Measurements from ENCODE around the gene ZFP64. TPM values are rescaled to one million over a fixed set of nuclear protein-coding genes. Genes with fewer than 3 reads are reported as not detected.

Gene ZFP64
- total and polyA plus RNA-seq, 9 donors, result 6.3 to 16.4 (median 9.8) TPM

GRCh38 chr20:52104546-52105441, 86.8 kb downstream of the ZFP64 start:
- peak in 3 of 5 donors; percentile 28 to 48 (median 33) for DNase-seq
- TF ChIP-seq POLR2A (IDR thresholded peaks at IDR 0.05), result no peak
- no peak for TF ChIP-seq EP300 (IDR thresholded peaks at IDR 0.05)
- TF ChIP-seq CTCF (IDR thresholded peaks at IDR 0.05), result no peak
- intact Hi-C loops (cut with DNase I), result no loop called here
- Histone ChIP-seq H3K27ac (no peak overlapping the region), H3K4me1 (ENCODE audit: insufficient read depth) (peaks cover 8% of the 10 kb centered on the region), H3K27me3 (peaks cover 4% of the 10 kb centered on the region), H3K4me3 (peak overlapping the region; percentile 20), H3K9me3 (no peaks in the 10 kb centered on the region), H3K36me3 (no peaks in the 10 kb centered on the region)
- WGBS, 3 donors, result 0 to 1% (median 1%) methylated on average over 48 to 82 of the region's 82 CpGs

GRCh38 chr20:52103913-52104545, 87.5 kb downstream of the ZFP64 start:
- intact Hi-C loops (cut with DNase I), result no loop called here
- no peak for TF ChIP-seq CTCF (IDR thresholded peaks at IDR 0.05)
- TF ChIP-seq POLR2A (IDR thresholded peaks at IDR 0.05), result no peak
- TF ChIP-seq EP300 (IDR thresholded peaks at IDR 0.05), result no peak
- WGBS, 3 donors, result 1 to 2% (median 2%) methylated on average over 33 of the region's 33 CpGs
- H3K27ac ChIP-seq, result no peak overlapping the region
- H3K9me3 ChIP-seq, result no peaks in the 10 kb centered on the region
- DNase-seq, result peak in 1 of 5 donors; percentile 17
- H3K4me1 ChIP-seq (ENCODE audit: insufficient read depth), result peaks cover 8% of the 10 kb centered on the region
- H3K4me3 ChIP-seq, result no peak overlapping the region
- no peaks in the 10 kb centered on the region for H3K36me3 ChIP-seq
- H3K27me3 ChIP-seq, result peaks cover 4% of the 10 kb centered on the region

- no peak overlapping the region for H3K4me3 ChIP-seq
- intact Hi-C loops (cut with DNase I), result no loop called here
- TF ChIP-seq EP300 (IDR thresholded peaks at IDR 0.05) (no peak), CTCF (IDR thresholded peaks at IDR 0.05) (no peak), POLR2A (IDR thresholded peaks at IDR 0.05) (no peak)
- no peak overlapping the region for H3K27ac ChIP-seq
- H3K36me3 ChIP-seq, result no peaks in the 10 kb centered on the region
- WGBS, 3 donors, result 49 to 53% (median 53%) methylated on average over 23 of the region's 23 CpGs
- no peak for DNase-seq
- H3K27me3 ChIP-seq, result peaks cover 4% of the 10 kb centered on the region
- H3K4me1 ChIP-seq (ENCODE audit: insufficient read depth), result peaks cover 8% of the 10 kb centered on the region
- H3K9me3 ChIP-seq, result no peaks in the 10 kb centered on the region
Observed at GRCh38 chr20:52103335-52103912, 88.2 kb downstream of the ZFP64 start.

- Histone ChIP-seq H3K4me3 (no peak overlapping the region), H3K27me3 (peaks cover 4% of the 10 kb centered on the region), H3K36me3 (no peaks in the 10 kb centered on the region), H3K27ac (no peak overlapping the region), H3K4me1 (ENCODE audit: insufficient read depth) (peaks cover 8% of the 10 kb centered on the region), H3K9me3 (no peaks in the 10 kb centered on the region)
- intact Hi-C loops (cut with DNase I), result no loop called here
- 92 to 95% (median 94%) methylated on average over 4 of the region's 4 CpGs for WGBS, 3 donors
- no peak for TF ChIP-seq POLR2A (IDR thresholded peaks at IDR 0.05)
- TF ChIP-seq CTCF (IDR thresholded peaks at IDR 0.05), result no peak
- no peak for TF ChIP-seq EP300 (IDR thresholded peaks at IDR 0.05)
- DNase-seq, result no peak
Observed at GRCh38 chr20:52102559-52102958, 89.0 kb downstream of the ZFP64 start.
